Measurements from ENCODE around the gene CFAP45.

- no peak for TF ChIP-seq CTCF (IDR thresholded peaks at IDR 0.05; ENCODE audit: control extremely low read depth in 1 of 3, insufficient read depth in 1 of 3, low read depth in 1 of 3, low read length in 3 of 3)
- TF ChIP-seq TAF1 (IDR thresholded peaks at IDR 0.05; ENCODE audit: low read depth, low read length): no peak
- no peak for TF ChIP-seq TEAD4 (IDR thresholded peaks at IDR 0.05; ENCODE audit: low read depth, low read length)
- TF ChIP-seq ATF3 (IDR thresholded peaks at IDR 0.05; ENCODE audit: insufficient read depth, low read depth, low read length): no peak
- no peak for TF ChIP-seq SIX5 (IDR thresholded peaks at IDR 0.05; ENCODE audit: low read depth, low read length)
- no peak for TF ChIP-seq RAD21 (IDR thresholded peaks at IDR 0.05 in 1 of 2, conservative IDR thresholded peaks at IDR 0.05 in 1 of 2; ENCODE audit: low read depth in 2 of 2, low read length in 2 of 2)
Measured at GRCh38 chr1:159902541-159902940, 2.6 kb upstream of the CFAP45 start.

All from H1 (cell line).